NOMO-1 treated with dmso at 0.1 percent for 144 hours (cell line): Measurements from ENCODE around the gene ENPP6.
A peak's percentile ranks its signal among the peaks of the same experiment; 100 is the strongest.

Source experiments
- DNase-seq: peaks from one replicate; lab custom pipeline; 2025; ENCODE audit not compliant: unreplicated experiment; lab: John Stamatoyannopoulos, UW

ENPP6 gene

GRCh38 chr4:184192933-184193332, 24.7 kb downstream of the ENPP6 start:
- DNase-seq: no peak

GRCh38 chr4:184191267-184191666, 26.4 kb downstream of the ENPP6 start:
- DNase-seq: no peak

GRCh38 chr4:184190711-184191110, 27.0 kb downstream of the ENPP6 start:
- no peak for DNase-seq

- no peak for DNase-seq
These were observed 27.7 kb downstream of the ENPP6 start for GRCh38 chr4:184189966-184190365.

GRCh38 chr4:184188443-184189400, 29.0 kb downstream of the ENPP6 start:
- DNase-seq: no peak

- no peak for DNase-seq
These were observed 40.4 kb downstream of the ENPP6 start for GRCh38 chr4:184177271-184177670.

- no peak for DNase-seq
These were observed 42.8 kb downstream of the ENPP6 start for GRCh38 chr4:184174571-184175488.

GRCh38 chr4:184171011-184171410, 46.7 kb downstream of the ENPP6 start:
- DNase-seq: no peak

GRCh38 chr4:184169225-184169867, 48.3 kb downstream of the ENPP6 start:
- no peak for DNase-seq

GRCh38 chr4:184168406-184169019, 49.2 kb downstream of the ENPP6 start:
- DNase-seq: peak; percentile 51

- no peak for DNase-seq
These were observed 50.1 kb downstream of the ENPP6 start for GRCh38 chr4:184167576-184167975.

- DNase-seq: no peak
These were observed 50.9 kb downstream of the ENPP6 start for GRCh38 chr4:184166736-184167135.

- no peak for DNase-seq
These were observed 52.4 kb downstream of the ENPP6 start for GRCh38 chr4:184165291-184165690.

GRCh38 chr4:184163813-184164212, 53.9 kb downstream of the ENPP6 start:
- DNase-seq: peak; percentile 61

- DNase-seq: no peak
These were observed 55.1 kb downstream of the ENPP6 start for GRCh38 chr4:184162596-184162995.

GRCh38 chr4:184157322-184157721, 60.4 kb downstream of the ENPP6 start:
- no peak for DNase-seq

- DNase-seq: no peak
These were observed 61.3 kb downstream of the ENPP6 start for GRCh38 chr4:184156163-184156920.

- no peak for DNase-seq
These were observed 63.5 kb downstream of the ENPP6 start for GRCh38 chr4:184154199-184154598.

- DNase-seq: no peak
These were observed 63.9 kb downstream of the ENPP6 start for GRCh38 chr4:184153781-184154180.

GRCh38 chr4:184151988-184152485, 65.6 kb downstream of the ENPP6 start:
- DNase-seq: no peak
